SK-N-SH treated with all-trans-retinoic acid at 6 μM for 48 hours (cell line): ENCODE results near the gene AK3.

Experiments used
- GLIS3 ChIP-seq: fragments of 250-450 bp; sonication (Bioruptor Pico); IDR thresholded peaks from 2 replicates; pipeline ENCODE4 v1.5.0; 2020; ENCODE audit warnings: mild to moderate bottlenecking, moderate library complexity
- OSR1 ChIP-seq: fragments of 250-450 bp; sonication (Bioruptor Pico); IDR thresholded peaks from 2 replicates; pipeline ENCODE4 v1.8.0; 2022; ENCODE audit warnings: moderate library complexity, mild to moderate bottlenecking, inconsistent platforms
- PPARA ChIP-seq: fragments of 250-450 bp; sonication (Bioruptor Pico); IDR thresholded peaks from 2 replicates; pipeline ENCODE4 v1.5.0; 2020; ENCODE audit warnings: mild to moderate bottlenecking, borderline replicate concordance
- TOX ChIP-seq: fragments of 250-450 bp; sonication (Bioruptor Pico); IDR thresholded peaks from 2 replicates; pipeline ENCODE4 v1.8.0; 2021; ENCODE audit warnings: mild to moderate bottlenecking, moderate library complexity, borderline replicate concordance
- ZFP3 ChIP-seq: fragments of 250-450 bp; sonication (Bioruptor Pico); IDR thresholded peaks from 2 replicates; pipeline ENCODE4 v1.5.0; 2020; ENCODE audit warnings: mild to moderate bottlenecking, moderate library complexity
- ZFP30 ChIP-seq: fragments of 450-650 bp; formaldehyde crosslinking; IDR thresholded peaks from 2 replicates; pipeline ENCODE4 v1.5.0; 2022; ENCODE audit warnings: mild to moderate bottlenecking, moderate library complexity
- ZNF70 ChIP-seq: fragments of 450-650 bp; formaldehyde crosslinking; IDR thresholded peaks from 2 replicates; pipeline ENCODE4 v1.5.0; 2020; ENCODE audit warnings: mild to moderate bottlenecking, moderate library complexity
- TF ChIP-seq, protein P1 (sequence below): fragments of 250-450 bp; sonication (Bioruptor Pico); IDR thresholded peaks from 2 replicates; pipeline ENCODE4 v1.8.0; 2020; ENCODE audit warnings: mild to moderate bottlenecking, moderate library complexity, borderline replicate concordance
- TF ChIP-seq, protein P2 (sequence below): fragments of 250-450 bp; sonication (Bioruptor Pico); IDR thresholded peaks from 2 replicates; pipeline ENCODE4 v1.8.0; 2021; ENCODE audit warnings: low read depth, mild to moderate bottlenecking, moderate library complexity, borderline replicate concordance

DNA sequence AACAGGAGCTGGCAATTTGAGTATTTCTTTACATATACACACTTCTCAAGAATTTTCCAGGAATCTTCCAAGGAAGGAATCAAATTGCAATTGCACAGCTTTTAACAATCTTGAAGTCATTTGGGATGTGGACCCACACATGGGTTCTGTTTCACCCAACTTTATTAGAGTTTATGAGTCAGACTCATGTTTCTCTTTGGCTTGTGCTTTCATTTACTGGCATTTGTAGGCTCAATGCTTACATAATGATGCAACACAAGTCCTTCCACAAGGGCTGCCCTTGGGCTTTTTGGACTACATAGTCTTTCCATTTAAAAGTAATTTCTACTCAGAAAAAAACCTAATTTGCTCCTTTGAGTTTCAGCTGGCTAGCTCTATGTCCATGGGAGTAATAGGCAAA is 66.2 kb downstream of the AK3 start:
- TF ChIP-seq, protein P1, sequence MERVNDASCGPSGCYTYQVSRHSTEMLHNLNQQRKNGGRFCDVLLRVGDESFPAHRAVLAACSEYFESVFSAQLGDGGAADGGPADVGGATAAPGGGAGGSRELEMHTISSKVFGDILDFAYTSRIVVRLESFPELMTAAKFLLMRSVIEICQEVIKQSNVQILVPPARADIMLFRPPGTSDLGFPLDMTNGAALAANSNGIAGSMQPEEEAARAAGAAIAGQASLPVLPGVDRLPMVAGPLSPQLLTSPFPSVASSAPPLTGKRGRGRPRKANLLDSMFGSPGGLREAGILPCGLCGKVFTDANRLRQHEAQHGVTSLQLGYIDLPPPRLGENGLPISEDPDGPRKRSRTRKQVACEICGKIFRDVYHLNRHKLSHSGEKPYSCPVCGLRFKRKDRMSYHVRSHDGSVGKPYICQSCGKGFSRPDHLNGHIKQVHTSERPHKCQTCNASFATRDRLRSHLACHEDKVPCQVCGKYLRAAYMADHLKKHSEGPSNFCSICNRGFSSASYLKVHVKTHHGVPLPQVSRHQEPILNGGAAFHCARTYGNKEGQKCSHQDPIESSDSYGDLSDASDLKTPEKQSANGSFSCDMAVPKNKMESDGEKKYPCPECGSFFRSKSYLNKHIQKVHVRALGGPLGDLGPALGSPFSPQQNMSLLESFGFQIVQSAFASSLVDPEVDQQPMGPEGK (CRISPR knock-in tag) = no peak
- TF ChIP-seq TOX (CRISPR knock-in tag) = no peak
- TF ChIP-seq, protein P2, sequence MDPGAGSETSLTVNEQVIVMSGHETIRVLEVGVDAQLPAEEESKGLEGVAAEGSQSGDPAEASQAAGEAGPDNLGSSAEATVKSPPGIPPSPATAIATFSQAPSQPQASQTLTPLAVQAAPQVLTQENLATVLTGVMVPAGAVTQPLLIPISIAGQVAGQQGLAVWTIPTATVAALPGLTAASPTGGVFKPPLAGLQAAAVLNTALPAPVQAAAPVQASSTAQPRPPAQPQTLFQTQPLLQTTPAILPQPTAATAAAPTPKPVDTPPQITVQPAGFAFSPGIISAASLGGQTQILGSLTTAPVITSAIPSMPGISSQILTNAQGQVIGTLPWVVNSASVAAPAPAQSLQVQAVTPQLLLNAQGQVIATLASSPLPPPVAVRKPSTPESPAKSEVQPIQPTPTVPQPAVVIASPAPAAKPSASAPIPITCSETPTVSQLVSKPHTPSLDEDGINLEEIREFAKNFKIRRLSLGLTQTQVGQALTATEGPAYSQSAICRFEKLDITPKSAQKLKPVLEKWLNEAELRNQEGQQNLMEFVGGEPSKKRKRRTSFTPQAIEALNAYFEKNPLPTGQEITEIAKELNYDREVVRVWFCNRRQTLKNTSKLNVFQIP (CRISPR knock-in tag) = no peak
- TF ChIP-seq ZNF70 (CRISPR knock-in tag) = no peak
- no peak for TF ChIP-seq PPARA
- TF ChIP-seq GLIS3 (CRISPR knock-in tag) = no peak
- no peak for TF ChIP-seq OSR1
- TF ChIP-seq ZFP30 = no peak
- no peak for TF ChIP-seq ZFP3 (CRISPR knock-in tag)
